ENCODE measurements around the gene CEACAM19.
"Not testable (repeated sequence)": the region's sequence is repeated elsewhere in the genome, so short reads cannot be mapped to it uniquely, and the experiment has no call there.

Gene CEACAM19

DNA sequence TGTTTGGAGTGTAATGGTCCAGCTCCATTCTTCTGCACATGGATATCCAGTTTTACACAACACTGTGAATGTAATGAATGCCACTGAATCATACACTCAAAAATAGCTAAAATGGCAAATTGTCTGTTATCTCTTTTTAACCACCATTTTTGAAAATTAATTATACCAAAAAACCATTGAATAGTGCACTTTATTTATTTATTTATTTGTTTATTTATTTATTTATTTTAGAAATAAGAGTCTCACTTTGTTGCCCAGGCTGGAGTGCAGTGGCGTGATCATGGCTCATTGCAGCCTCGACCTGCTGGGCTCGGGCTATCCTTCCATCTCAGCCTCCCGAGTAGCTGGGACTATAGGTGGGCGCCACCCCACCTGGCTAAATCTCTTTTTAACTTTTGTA is 7.3 kb upstream of the CEACAM19 start:
- H3K4me3 ChIP-seq (ENCODE audit: low read length): no peak overlapping the region
- DNase-seq (ENCODE audit: low read depth): no peak
- TF ChIP-seq CTCF (IDR thresholded peaks at IDR 0.05; ENCODE audit: insufficient read depth, low read depth, low read length, missing control alignments): no peak

GRCh38 chr19:44664976-44665375 is 6.3 kb upstream of the CEACAM19 start:
- no peak overlapping the region for H3K4me3 ChIP-seq (ENCODE audit: low read length)
- no peak for TF ChIP-seq CTCF (IDR thresholded peaks at IDR 0.05; ENCODE audit: insufficient read depth, low read depth, low read length, missing control alignments)
- DNase-seq (ENCODE audit: low read depth): no peak

DNA sequence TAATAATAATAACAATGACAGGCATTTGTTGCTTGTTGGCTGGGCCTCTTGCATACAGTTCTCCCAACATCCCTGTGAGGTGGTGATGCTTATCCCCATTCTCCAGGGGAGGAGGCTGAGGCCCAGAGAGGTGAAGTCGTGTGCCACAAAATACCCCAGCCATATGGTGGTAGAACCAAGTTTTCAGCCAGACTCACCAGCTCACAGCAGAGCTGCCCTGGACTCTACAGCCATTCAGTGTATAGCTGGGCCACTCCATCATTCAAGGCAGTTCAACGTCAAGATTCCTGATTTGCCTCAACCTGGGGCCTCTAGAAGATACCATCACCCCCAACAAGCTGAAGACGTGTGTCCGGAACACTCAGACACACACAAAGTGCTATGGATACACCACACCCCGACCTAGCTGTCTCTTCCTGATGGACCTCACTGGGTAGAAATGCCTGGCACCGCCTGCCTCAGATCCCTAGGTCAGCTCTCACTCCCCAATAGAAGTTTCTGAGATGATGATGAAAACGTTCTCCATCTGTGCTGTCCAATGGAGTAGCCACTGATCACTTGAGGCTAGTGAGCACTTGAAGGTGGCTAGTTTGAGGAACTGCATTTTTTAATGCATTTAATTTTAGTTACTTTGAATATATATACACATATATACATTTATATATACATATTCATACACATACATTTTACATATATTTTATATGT is 4.3 kb upstream of the CEACAM19 start:
- no peak overlapping the region for H3K4me3 ChIP-seq (ENCODE audit: low read length)
- no peak for TF ChIP-seq CTCF (IDR thresholded peaks at IDR 0.05; ENCODE audit: insufficient read depth, low read depth, low read length, missing control alignments)
- DNase-seq (ENCODE audit: low read depth): no peak

DNA sequence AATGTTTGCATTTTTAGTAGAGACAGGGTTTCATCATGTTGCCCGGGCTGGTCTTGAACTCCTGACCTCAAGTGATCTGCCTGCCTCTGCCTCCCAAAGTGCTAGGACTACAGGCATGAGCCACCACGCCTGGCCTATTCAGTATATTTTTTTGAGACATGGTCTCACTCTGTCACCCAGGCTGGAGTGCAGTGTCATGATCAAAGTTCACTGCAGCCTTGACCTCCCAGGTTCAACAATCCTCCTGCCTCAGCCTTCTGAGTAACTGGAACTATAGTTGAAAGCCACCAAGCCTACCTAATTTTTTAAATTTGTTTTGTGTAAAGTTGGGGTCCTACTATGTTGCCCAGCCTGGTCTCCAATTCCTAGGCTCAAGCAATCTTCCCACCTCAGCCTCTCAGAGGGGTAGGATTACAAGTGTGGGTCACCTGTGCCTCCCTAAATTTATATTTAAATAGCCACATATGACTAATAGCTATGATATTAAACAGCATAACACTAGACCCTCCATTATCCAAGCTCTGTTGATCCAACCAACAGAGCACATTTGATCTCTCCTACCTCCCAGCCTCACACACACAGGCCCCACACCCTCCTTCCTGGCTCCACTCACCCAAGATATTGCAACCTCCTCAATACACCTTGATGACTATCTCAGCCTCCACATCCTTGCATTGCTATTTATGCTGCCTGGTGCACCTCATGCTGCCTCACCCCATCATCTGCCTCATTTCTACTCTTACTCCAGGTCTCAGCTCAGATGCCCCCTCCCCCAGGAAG is 2.1 kb upstream of the CEACAM19 start:
- DNase-seq (ENCODE audit: low read depth): peak; percentile 52

GRCh38 chr19:44670027-44670426 is 1.3 kb upstream of the CEACAM19 start:
- DNase-seq (ENCODE audit: low read depth); H3K4me3 ChIP-seq (ENCODE audit: low read length): not testable (repeated sequence)

More for the DNA sequence above, 2.1 kb upstream of the CEACAM19 start:
- no peak overlapping the region for H3K4me3 ChIP-seq (ENCODE audit: low read length)
- TF ChIP-seq CTCF (IDR thresholded peaks at IDR 0.05; ENCODE audit: insufficient read depth, low read depth, low read length, missing control alignments): no peak

DNA sequence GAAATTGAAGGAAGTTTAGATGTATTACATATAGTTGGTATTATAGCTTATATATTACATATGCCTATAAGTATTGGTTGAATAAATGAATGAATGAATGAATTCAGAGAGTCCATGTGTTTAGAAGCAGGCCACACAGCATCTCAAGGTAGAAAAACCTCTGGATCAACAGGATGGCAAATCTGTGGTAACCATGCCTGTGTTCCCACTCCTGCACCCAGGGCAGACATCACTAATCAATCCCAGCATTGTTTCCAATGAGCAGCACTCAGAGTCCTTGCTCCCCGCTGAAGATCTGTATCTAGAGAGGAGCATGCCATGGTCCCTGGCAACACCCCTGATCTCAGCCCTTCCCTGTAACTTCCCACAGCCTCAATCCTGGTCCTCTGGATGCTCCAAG is 944 bp downstream of the CEACAM19 start:
- no peak overlapping the region for H3K4me3 ChIP-seq (ENCODE audit: low read length)
- no peak for TF ChIP-seq CTCF (IDR thresholded peaks at IDR 0.05; ENCODE audit: insufficient read depth, low read depth, low read length, missing control alignments)
- no peak for DNase-seq (ENCODE audit: low read depth)

- no peak for TF ChIP-seq CTCF (IDR thresholded peaks at IDR 0.05; ENCODE audit: insufficient read depth, low read depth, low read length, missing control alignments)
- DNase-seq (ENCODE audit: low read depth): no peak
- H3K4me3 ChIP-seq (ENCODE audit: low read length): no peak overlapping the region
Observed at GRCh38 chr19:44673510-44673909, 2.2 kb downstream of the CEACAM19 start.

Measured in epithelial cell of esophagus (primary cell).